GM12892 (cell line): Measurements from ENCODE around the gene TAF1L.

Experiments
- POLR2A ChIP-seq: IDR thresholded peaks from 2 replicates; pipeline ENCODE4 v1.6.1; 2011; ENCODE audit warnings: low read depth, low read length, control low read depth
- POLR2AphosphoS5 ChIP-seq: IDR thresholded peaks from 2 replicates; pipeline ENCODE4 v1.6.1; 2011; ENCODE audit warnings: low read depth, low read length, control low read depth

- TF ChIP-seq POLR2AphosphoS5, result no peak
- no peak for TF ChIP-seq POLR2A
Observed at GRCh38 chr9:32672469-32672868, 37.0 kb upstream of the TAF1L start.
